ENCODE data around the gene SSTR4.

- no peak for TF ChIP-seq EZH2 (IDR thresholded peaks at IDR 0.05; ENCODE audit: insufficient read depth, poor library complexity, severe bottlenecking)
- no peak for TF ChIP-seq EZH2phosphoT487 (IDR thresholded peaks at IDR 0.05; ENCODE audit: insufficient read depth, low read depth)
These were observed 48.5 kb upstream of the SSTR4 start for GRCh38 chr20:22986601-22987000.
